ENCODE measurements around the gene CENPE.
"Not testable (repeated sequence)": the region's sequence is repeated elsewhere in the genome, so short reads cannot be mapped to it uniquely, and the experiment has no call there.

CENPE gene

DNA sequence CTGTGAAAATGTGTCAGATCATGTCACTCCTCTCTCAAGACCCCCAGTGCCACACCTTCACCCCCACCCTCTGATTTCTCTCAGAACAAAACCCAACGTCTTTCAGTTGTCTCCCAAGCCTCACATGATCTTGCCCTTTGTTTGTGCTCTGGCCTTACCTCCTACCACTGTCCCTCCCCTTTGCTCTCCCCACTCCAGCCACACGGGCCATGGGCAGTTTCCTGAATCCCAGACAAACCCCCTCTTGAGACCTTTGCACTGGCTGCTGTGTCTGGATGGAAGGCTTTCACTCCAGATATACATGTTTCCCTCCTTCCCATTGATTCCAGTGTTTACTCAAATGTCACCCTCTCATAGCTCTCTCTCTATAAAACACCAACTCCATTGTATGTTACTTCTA is 3.6 kb upstream of the CENPE start:
- TF ChIP-seq CTCF (IDR thresholded peaks at IDR 0.05) = no peak
- Histone ChIP-seq H3K27me3 (peaks cover 42% of the 10 kb centered on the region), H3K27ac (no peak overlapping the region), H3K4me1 (ENCODE audit: control insufficient read depth in 1 of 2, insufficient read depth in 1 of 2, low read depth in 1 of 2, low read length in 1 of 2) (peaks cover 10 to 19% of the 10 kb centered on the region in 2 experiments), H3K9me3 (no peaks in the 10 kb centered on the region), H3K36me3 (no peaks in the 10 kb centered on the region), H3K4me3 (ENCODE audit: low read depth in 1 of 2, low read length in 1 of 2) (no peak overlapping the region)

DNA sequence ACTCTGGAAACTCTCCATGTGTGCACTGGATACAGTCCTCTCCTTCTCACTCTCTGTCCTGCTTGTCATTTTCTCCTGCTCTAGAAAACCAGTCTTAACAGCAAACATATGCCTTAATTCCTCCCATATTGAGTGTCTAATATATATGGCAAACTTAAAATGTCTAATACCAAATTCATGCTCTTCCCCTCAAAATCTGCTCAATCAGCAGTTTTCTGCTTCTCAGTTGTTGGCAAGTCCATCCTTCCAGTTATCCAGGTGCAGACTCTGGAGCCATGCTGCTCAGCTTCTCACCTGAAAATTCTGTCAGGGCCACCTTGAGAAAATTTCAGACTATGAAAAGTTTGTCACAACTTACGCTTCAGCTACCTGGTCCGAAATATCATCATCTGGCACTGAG is 3.1 kb upstream of the CENPE start:
- H3K36me3 ChIP-seq = no peaks in the 10 kb centered on the region
- no peak for TF ChIP-seq CTCF (IDR thresholded peaks at IDR 0.05)
- H3K4me1 ChIP-seq (ENCODE audit: control insufficient read depth in 1 of 2, insufficient read depth in 1 of 2, low read depth in 1 of 2, low read length in 1 of 2) = peaks cover 10 to 21% of the 10 kb centered on the region in 2 experiments
- no peak overlapping the region for H3K4me3 ChIP-seq (ENCODE audit: low read depth in 1 of 2, low read length in 1 of 2)
- H3K27ac ChIP-seq = no peak overlapping the region
- no peaks in the 10 kb centered on the region for H3K9me3 ChIP-seq
- peaks cover 42% of the 10 kb centered on the region for H3K27me3 ChIP-seq

DNA sequence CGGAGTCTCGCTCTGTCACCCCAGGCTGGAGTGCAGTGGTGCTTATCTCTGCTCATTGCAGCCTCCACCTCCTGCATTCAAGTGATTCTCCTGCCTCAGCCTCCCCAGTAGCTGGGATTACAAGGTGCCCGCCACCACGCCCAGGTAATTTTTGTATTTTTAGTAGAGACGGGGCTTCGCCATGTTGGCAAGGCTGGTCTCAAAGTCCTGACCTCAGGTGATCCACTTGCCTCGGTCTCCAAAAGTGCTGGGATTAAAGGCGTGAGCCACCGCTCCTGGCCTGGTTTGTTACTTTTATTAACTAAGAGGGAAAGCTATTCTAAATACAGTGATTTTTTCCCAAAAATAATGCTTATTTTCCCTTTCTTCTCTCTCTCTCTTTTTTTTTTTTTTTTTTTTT is 866 bp upstream of the CENPE start:
- Histone ChIP-seq H3K27ac (no peak overlapping the region), H3K36me3 (peaks cover 8% of the 10 kb centered on the region), H3K4me1 (ENCODE audit: control insufficient read depth in 1 of 2, insufficient read depth in 1 of 2, low read depth in 1 of 2, low read length in 1 of 2) (peaks cover 10 to 21% of the 10 kb centered on the region in 2 experiments), H3K27me3 (peaks cover 26% of the 10 kb centered on the region), H3K4me3 (ENCODE audit: low read depth in 1 of 2, low read length in 1 of 2) (peak overlapping the region; percentile 90 to 91), H3K9me3 (no peaks in the 10 kb centered on the region)
- no peak for TF ChIP-seq CTCF (IDR thresholded peaks at IDR 0.05)

DNA sequence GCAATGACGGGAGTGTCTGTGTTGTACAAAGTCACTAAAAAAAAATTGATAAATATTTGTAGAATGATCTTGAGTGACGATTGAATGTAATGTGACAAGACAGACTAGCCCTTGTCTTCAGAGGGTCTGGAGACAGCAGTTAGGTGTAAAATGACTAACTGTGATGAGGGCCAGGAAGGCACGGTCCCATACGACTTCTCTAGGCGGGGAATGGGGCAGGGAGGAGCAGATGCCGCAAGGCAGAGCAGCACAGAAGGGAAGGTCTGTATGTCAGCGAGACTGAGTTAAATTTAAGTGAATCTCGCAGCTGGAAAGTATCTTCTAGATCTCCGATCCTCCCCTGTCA is 405 bp downstream of the CENPE start:
- peaks cover 21% of the 10 kb centered on the region for H3K27me3 ChIP-seq
- no peak for TF ChIP-seq CTCF (IDR thresholded peaks at IDR 0.05)
- H3K4me3 ChIP-seq (ENCODE audit: low read depth in 1 of 2, low read length in 1 of 2) = peak overlapping the region; percentile 90 to 91
- peaks cover 10 to 21% of the 10 kb centered on the region in 2 experiments for H3K4me1 ChIP-seq (ENCODE audit: control insufficient read depth in 1 of 2, insufficient read depth in 1 of 2, low read depth in 1 of 2, low read length in 1 of 2)
- peaks cover 9% of the 10 kb centered on the region for H3K36me3 ChIP-seq
- H3K9me3 ChIP-seq = no peaks in the 10 kb centered on the region
- H3K27ac ChIP-seq = peak overlapping the region; percentile 77

DNA sequence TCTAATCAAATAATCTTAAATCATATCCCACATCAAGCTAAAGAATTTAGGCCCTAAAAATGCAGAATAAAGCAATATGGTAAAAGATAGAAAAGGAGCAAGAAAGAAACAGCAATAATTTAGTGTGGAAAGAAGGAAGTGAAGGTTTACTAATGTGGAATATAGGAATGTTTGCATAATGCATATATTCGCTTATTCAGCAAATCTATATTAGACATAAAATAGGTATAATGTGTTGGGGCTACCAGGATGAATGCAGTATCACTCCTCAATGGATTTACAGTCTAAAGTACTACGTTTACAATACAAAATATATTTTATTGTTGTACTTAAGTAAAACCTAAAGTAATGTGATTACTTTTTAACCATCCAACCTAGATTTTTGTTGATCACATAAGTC is 4.7 kb downstream of the CENPE start:
- Histone ChIP-seq H3K4me1 (ENCODE audit: control insufficient read depth in 1 of 2, insufficient read depth in 1 of 2, low read depth in 1 of 2, low read length in 1 of 2) (peaks cover 10 to 15% of the 10 kb centered on the region in 2 experiments), H3K4me3 (ENCODE audit: low read depth in 1 of 2, low read length in 1 of 2) (no peak overlapping the region), H3K27me3 (no peaks in the 10 kb centered on the region), H3K9me3 (no peaks in the 10 kb centered on the region), H3K27ac (no peak overlapping the region), H3K36me3 (peaks cover 9% of the 10 kb centered on the region)
- no peak for TF ChIP-seq CTCF (IDR thresholded peaks at IDR 0.05)

DNA sequence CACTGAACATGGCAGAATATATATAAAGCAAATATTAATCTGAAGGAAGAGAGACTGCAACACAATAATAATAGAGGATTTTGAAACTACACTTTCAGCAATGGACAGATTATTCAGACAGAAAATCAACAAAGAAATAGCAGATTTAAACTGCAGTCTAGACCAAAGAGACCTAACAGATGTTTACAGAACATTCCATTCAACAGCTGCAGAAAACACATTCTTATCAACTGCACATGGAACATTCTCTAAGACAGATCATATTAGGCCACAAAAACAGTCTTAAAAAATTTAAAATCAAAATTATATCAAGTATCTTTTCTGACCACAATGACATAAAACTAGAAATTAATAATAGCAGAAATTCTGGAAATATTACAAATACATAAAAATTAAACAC is 27.1 kb downstream of the CENPE start:
- no peak overlapping the region for H3K27ac ChIP-seq
- peaks cover 7% of the 10 kb centered on the region for H3K36me3 ChIP-seq
- TF ChIP-seq CTCF (IDR thresholded peaks at IDR 0.05) = no peak
- no peaks in the 10 kb centered on the region for H3K4me1 ChIP-seq (ENCODE audit: control insufficient read depth in 1 of 2, insufficient read depth in 1 of 2, low read depth in 1 of 2, low read length in 1 of 2)
- no peaks in the 10 kb centered on the region for H3K27me3 ChIP-seq
- H3K4me3 ChIP-seq (ENCODE audit: low read depth in 1 of 2, low read length in 1 of 2) = no peak overlapping the region
- H3K9me3 ChIP-seq = no peaks in the 10 kb centered on the region

GRCh38 chr4:103169750-103170149 is 28.4 kb downstream of the CENPE start:
- not testable (repeated sequence) for H3K4me3 ChIP-seq (ENCODE audit: low read depth in 1 of 2, low read length in 1 of 2); H3K9me3 ChIP-seq; H3K27me3 ChIP-seq; H3K36me3 ChIP-seq; H3K4me1 ChIP-seq (ENCODE audit: control insufficient read depth in 1 of 2, insufficient read depth in 1 of 2, low read depth in 1 of 2, low read length in 1 of 2); H3K27ac ChIP-seq

Measured in neutrophil (primary cell).